H7 (cell line): ENCODE results near the gene ERC1. TPM values are rescaled to one million over a fixed set of nuclear protein-coding genes. Genes with fewer than 3 reads are reported as not detected.

Experiments used
- DNase-seq: peaks from one replicate; pipeline ENCODE4 v3.0.0; 2012
- H3K27me3 ChIP-seq: 2 replicates; pipeline ENCODE4 v1.6.0; 2011; ENCODE audit warnings: mild to moderate bottlenecking, low read length; ENCODE audit not compliant: control insufficient read depth, insufficient read depth
- H3K36me3 ChIP-seq: replicated peaks from 2 replicates; pipeline ENCODE4 v1.5.1; 2011; ENCODE audit warnings: low read length; ENCODE audit not compliant: control insufficient read depth, insufficient read depth
- H3K4me3 ChIP-seq: 2 replicates; pipeline ENCODE4 v1.5.1; 2011; ENCODE audit warnings: low read depth, mild to moderate bottlenecking, control low read depth, low read length, moderate library complexity; ENCODE audit not compliant: insufficient read depth
- total RNA-seq: library from RNA; depleted of rRNA; stranded (reverse); fragments of >200 nt; shearing (Covaris generic); gene quantifications from 2 replicates; pipeline ENCODE4 v1.2.3, GENCODE V29; 2014

Gene ERC1
- total RNA-seq, 1 experiment from 2014 or later: 10.3 TPM

GRCh38 chr12:1281683-1282366 lies 290.8 kb downstream of the ERC1 start:
- Histone ChIP-seq H3K27me3 (no peaks in the 10 kb centered on the region), H3K36me3 (no peaks in the 10 kb centered on the region), H3K4me3 (no peak overlapping the region)
- DNase-seq: no peak

GRCh38 chr12:1282670-1283315 lies 291.8 kb downstream of the ERC1 start:
- no peak overlapping the region for H3K4me3 ChIP-seq
- DNase-seq: no peak
- H3K36me3 ChIP-seq: no peaks in the 10 kb centered on the region
- H3K27me3 ChIP-seq: no peaks in the 10 kb centered on the region

- no peaks in the 10 kb centered on the region for H3K36me3 ChIP-seq
- no peaks in the 10 kb centered on the region for H3K27me3 ChIP-seq
- DNase-seq: no peak
- no peak overlapping the region for H3K4me3 ChIP-seq
These were observed 292.3 kb downstream of the ERC1 start for GRCh38 chr12:1283316-1283715.

- Histone ChIP-seq H3K4me3 (no peak overlapping the region), H3K36me3 (no peaks in the 10 kb centered on the region), H3K27me3 (no peaks in the 10 kb centered on the region)
- DNase-seq: no peak
These were observed 293.6 kb downstream of the ERC1 start for GRCh38 chr12:1284611-1285010.

GRCh38 chr12:1287446-1287975 lies 296.5 kb downstream of the ERC1 start:
- Histone ChIP-seq H3K27me3 (no peaks in the 10 kb centered on the region), H3K4me3 (no peak overlapping the region), H3K36me3 (no peaks in the 10 kb centered on the region)
- DNase-seq: no peak

GRCh38 chr12:1288333-1288732 lies 297.3 kb downstream of the ERC1 start:
- no peak for DNase-seq
- H3K27me3 ChIP-seq: no peaks in the 10 kb centered on the region
- H3K4me3 ChIP-seq: no peak overlapping the region
- H3K36me3 ChIP-seq: no peaks in the 10 kb centered on the region

GRCh38 chr12:1289371-1290155 lies 298.5 kb downstream of the ERC1 start:
- Histone ChIP-seq H3K36me3 (no peaks in the 10 kb centered on the region), H3K27me3 (no peaks in the 10 kb centered on the region), H3K4me3 (no peak overlapping the region)
- DNase-seq: no peak

- Histone ChIP-seq H3K4me3 (no peak overlapping the region), H3K27me3 (no peaks in the 10 kb centered on the region)
- DNase-seq: no peak
These were observed 299.7 kb downstream of the ERC1 start for GRCh38 chr12:1290716-1291115.

GRCh38 chr12:1291601-1292332 lies 300.7 kb downstream of the ERC1 start:
- no peak overlapping the region for H3K4me3 ChIP-seq
- H3K36me3 ChIP-seq: no peaks in the 10 kb centered on the region
- H3K27me3 ChIP-seq: no peaks in the 10 kb centered on the region
- DNase-seq: no peak

More at GRCh38 chr12:1290716-1291115, 299.7 kb downstream of the ERC1 start:
- no peaks in the 10 kb centered on the region for H3K36me3 ChIP-seq

GRCh38 chr12:1293901-1294300 lies 302.9 kb downstream of the ERC1 start:
- no peak overlapping the region for H3K4me3 ChIP-seq
- no peaks in the 10 kb centered on the region for H3K27me3 ChIP-seq
- no peaks in the 10 kb centered on the region for H3K36me3 ChIP-seq
- DNase-seq: no peak

- no peak for DNase-seq
- Histone ChIP-seq H3K36me3 (no peaks in the 10 kb centered on the region), H3K27me3 (no peaks in the 10 kb centered on the region)
These were observed 306.2 kb downstream of the ERC1 start for GRCh38 chr12:1297206-1297605.

GRCh38 chr12:1297639-1298175 lies 306.7 kb downstream of the ERC1 start:
- no peaks in the 10 kb centered on the region for H3K36me3 ChIP-seq

More at GRCh38 chr12:1297206-1297605, 306.2 kb downstream of the ERC1 start:
- no peak overlapping the region for H3K4me3 ChIP-seq

GRCh38 chr12:1300460-1300859 lies 309.4 kb downstream of the ERC1 start:
- Histone ChIP-seq H3K4me3 (no peak overlapping the region), H3K36me3 (no peaks in the 10 kb centered on the region), H3K27me3 (no peaks in the 10 kb centered on the region)
- DNase-seq: no peak

More at GRCh38 chr12:1297639-1298175, 306.7 kb downstream of the ERC1 start:
- Histone ChIP-seq H3K27me3 (no peaks in the 10 kb centered on the region), H3K4me3 (no peak overlapping the region)
- DNase-seq: no peak
